WTC11 (cell line): ENCODE measurements around the gene MCF2L. TPM values are rescaled to one million over a fixed set of nuclear protein-coding genes. Genes with fewer than 3 reads are reported as not detected.
A peak's percentile ranks its signal among the peaks of the same experiment; 100 is the strongest.

ENCODE experiments used
- ATAC-seq: fragments of 200-7000 bp; cut with Tn5 transposase; 2 replicates; pipeline ENCODE4 v1.10.0; 2021; ENCODE audit warnings: mild to moderate bottlenecking, moderate library complexity
- CTCF ChIA-PET: fragments of 300-600 bp; sonication (Branson Sonifier 250); formaldehyde crosslinking; loops from one replicate; lab custom pipeline; 2021; ENCODE audit warnings: antibody characterized with exemption; lab: Charles Lee
- POLR2A ChIA-PET: fragments of 350-600 bp; sonication (Branson Sonifier 250); formaldehyde crosslinking; loops from one replicate; lab custom pipeline; 2021; ENCODE audit warnings: antibody characterized with exemption; lab: Charles Lee
- DNase-seq: peaks from one replicate; pipeline ENCODE4 v3.0.0; 2021; ENCODE audit warnings: low spot score
- H3K27ac Mint-ChIP-seq: 2 replicates; pipeline ENCODE4 v1.8.0; 2021; ENCODE audit warnings: mixed read lengths
- H3K27me3 Mint-ChIP-seq: 2 replicates; pipeline ENCODE4 v1.8.0; 2021; ENCODE audit warnings: low read depth, mild to moderate bottlenecking, moderate library complexity, mixed read lengths
- H3K36me3 Mint-ChIP-seq: 2 replicates; pipeline ENCODE4 v1.8.0; 2021; ENCODE audit warnings: mixed read lengths
- H3K4me1 Mint-ChIP-seq: 2 replicates; pipeline ENCODE4 v1.8.0; 2022; ENCODE audit warnings: mixed read lengths
- H3K4me3 Mint-ChIP-seq: 2 replicates; pipeline ENCODE4 v1.8.0; 2021; ENCODE audit warnings: mild to moderate bottlenecking, moderate library complexity, mixed read lengths
- H3K9me3 Mint-ChIP-seq: 2 replicates; pipeline ENCODE4 v1.8.0; 2021; ENCODE audit warnings: mixed read lengths
- CREB1 ChIP-seq: sonication (generic); formaldehyde crosslinking; IDR thresholded peaks from 2 replicates; pipeline ENCODE4 v1.8.0; 2023; ENCODE audit warnings: mild to moderate bottlenecking, missing genetic modification reagents
- CREM ChIP-seq: sonication (generic); formaldehyde crosslinking; IDR thresholded peaks from 2 replicates; pipeline ENCODE4 v1.8.1; 2022; ENCODE audit warnings: mild to moderate bottlenecking, missing genetic modification reagents, moderate library complexity
- GABPB1 ChIP-seq: sonication (generic); formaldehyde crosslinking; IDR thresholded peaks from 2 replicates; pipeline ENCODE4 v1.8.1; 2023; ENCODE audit warnings: mild to moderate bottlenecking, missing genetic modification reagents
- RELA ChIP-seq: sonication (generic); formaldehyde crosslinking; IDR thresholded peaks from 2 replicates; pipeline ENCODE4 v1.8.1; 2022; ENCODE audit warnings: missing genetic modification reagents, mild to moderate bottlenecking, borderline replicate concordance
- TP53 ChIP-seq: sonication (generic); formaldehyde crosslinking; IDR thresholded peaks from 2 replicates; pipeline ENCODE4 v1.8.1; 2023; ENCODE audit warnings: mild to moderate bottlenecking, missing genetic modification reagents
- ZBTB21 ChIP-seq: sonication (generic); formaldehyde crosslinking; IDR thresholded peaks from 2 replicates; pipeline ENCODE4 v1.8.1; 2023; ENCODE audit warnings: mild to moderate bottlenecking, missing genetic modification reagents, borderline replicate concordance
- total RNA-seq: library from RNA; stranded (reverse); gene quantifications from 3 replicates; pipeline ENCODE4 v1.2.3, GENCODE V29; 2021
- TF ChIP-seq, protein P1 (sequence below): sonication (generic); formaldehyde crosslinking; IDR thresholded peaks from 2 replicates; pipeline ENCODE4 v1.8.0; 2022; ENCODE audit warnings: mild to moderate bottlenecking, missing genetic modification reagents
- TF ChIP-seq, protein P2 (sequence below): sonication (generic); formaldehyde crosslinking; IDR thresholded peaks from 2 replicates; pipeline ENCODE4 v1.8.1; 2023; ENCODE audit warnings: mild to moderate bottlenecking, moderate library complexity, missing genetic modification reagents
- TF ChIP-seq, protein P3 (sequence below): sonication (generic); formaldehyde crosslinking; IDR thresholded peaks from 2 replicates; pipeline ENCODE4 v1.8.0; 2022; ENCODE audit warnings: mild to moderate bottlenecking, missing genetic modification reagents
- TF ChIP-seq, protein P4 (sequence below): fragments of 200-600 bp; IDR thresholded peaks from 2 replicates; pipeline ENCODE4 v1.8.0; 2022; ENCODE audit warnings: antibody characterized with exemption
- TF ChIP-seq, protein P5 (sequence below): sonication (generic); formaldehyde crosslinking; IDR thresholded peaks from 2 replicates; pipeline ENCODE4 v1.8.1; 2022; ENCODE audit warnings: missing genetic modification reagents, borderline replicate concordance
- TF ChIP-seq, protein P6 (sequence below): sonication (generic); formaldehyde crosslinking; IDR thresholded peaks from 2 replicates; pipeline ENCODE4 v1.8.1; 2023; ENCODE audit warnings: mild to moderate bottlenecking, missing genetic modification reagents, moderate library complexity

Gene MCF2L
- total RNA-seq, 1 experiment from 2014 or later, result 34.8 TPM

DNA sequence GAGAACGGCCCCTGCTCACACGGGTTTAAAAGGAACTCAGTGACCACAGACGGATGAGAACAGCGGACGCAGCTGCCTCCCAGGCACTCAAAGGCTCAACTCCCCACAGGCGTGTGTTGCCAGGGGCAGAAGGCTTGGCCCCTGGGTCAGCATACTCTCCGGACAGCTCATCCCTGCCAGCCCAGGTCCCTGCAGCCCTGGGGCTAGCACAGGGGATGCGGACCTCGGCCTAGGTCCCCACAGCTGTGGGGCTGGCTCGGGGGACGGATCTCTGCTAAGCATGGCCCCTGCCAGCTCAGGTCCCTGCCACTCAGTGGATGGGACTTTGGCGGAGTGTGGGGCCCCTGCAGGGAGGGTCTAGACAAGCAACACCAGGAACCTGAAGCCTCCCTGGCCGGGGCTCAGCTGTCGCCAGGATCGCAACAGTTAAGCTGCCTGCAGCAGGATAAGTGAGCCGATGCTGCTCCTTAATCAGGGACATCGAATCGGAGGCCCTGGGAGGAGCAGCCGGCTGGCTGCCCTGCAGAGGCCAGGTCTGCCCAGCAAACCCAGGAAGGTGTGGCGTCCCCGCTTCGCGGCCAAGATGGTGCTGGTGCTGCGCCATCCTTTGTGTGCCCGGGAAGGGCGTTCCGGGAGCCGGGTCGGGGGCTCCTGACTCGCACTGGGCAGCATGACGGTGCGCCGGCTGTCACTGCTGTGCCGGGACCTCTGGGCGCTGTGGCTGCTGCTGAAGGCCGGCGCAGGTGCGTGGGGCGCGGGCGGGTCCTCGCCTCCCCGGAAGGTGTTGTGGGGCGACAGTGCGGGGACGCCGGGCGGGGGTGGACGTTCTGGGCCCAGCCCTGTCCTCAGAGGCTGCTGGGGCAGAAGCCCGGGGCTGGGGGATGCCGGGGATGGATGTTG is 32.5 kb downstream of the MCF2L start:
- DNase-seq (no peak), ATAC-seq (peak; percentile 31)
- 0 out of 2 replicates have a peak, but pooled peaks have one; percentile 16 for TF ChIP-seq GABPB1
- TF ChIP-seq, protein P1, sequence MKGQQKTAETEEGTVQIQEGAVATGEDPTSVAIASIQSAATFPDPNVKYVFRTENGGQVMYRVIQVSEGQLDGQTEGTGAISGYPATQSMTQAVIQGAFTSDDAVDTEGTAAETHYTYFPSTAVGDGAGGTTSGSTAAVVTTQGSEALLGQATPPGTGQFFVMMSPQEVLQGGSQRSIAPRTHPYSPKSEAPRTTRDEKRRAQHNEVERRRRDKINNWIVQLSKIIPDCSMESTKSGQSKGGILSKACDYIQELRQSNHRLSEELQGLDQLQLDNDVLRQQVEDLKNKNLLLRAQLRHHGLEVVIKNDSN (CRISPR knock-in tag), result no peak
- TF ChIP-seq, protein P2, sequence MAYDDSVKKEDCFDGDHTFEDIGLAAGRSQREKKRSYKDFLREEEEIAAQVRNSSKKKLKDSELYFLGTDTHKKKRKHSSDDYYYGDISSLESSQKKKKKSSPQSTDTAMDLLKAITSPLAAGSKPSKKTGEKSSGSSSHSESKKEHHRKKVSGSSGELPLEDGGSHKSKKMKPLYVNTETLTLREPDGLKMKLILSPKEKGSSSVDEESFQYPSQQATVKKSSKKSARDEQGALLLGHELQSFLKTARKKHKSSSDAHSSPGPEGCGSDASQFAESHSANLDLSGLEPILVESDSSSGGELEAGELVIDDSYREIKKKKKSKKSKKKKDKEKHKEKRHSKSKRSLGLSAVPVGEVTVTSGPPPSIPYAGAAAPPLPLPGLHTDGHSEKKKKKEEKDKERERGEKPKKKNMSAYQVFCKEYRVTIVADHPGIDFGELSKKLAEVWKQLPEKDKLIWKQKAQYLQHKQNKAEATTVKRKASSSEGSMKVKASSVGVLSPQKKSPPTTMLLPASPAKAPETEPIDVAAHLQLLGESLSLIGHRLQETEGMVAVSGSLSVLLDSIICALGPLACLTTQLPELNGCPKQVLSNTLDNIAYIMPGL (CRISPR knock-in tag), result 0 out of 2 replicates have a peak, but pooled peaks have one; percentile 19
- TF ChIP-seq, protein P3, sequence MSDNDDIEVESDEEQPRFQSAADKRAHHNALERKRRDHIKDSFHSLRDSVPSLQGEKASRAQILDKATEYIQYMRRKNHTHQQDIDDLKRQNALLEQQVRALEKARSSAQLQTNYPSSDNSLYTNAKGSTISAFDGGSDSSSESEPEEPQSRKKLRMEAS, result no peak
- 0 out of 2 replicates have a peak, but pooled peaks cover 3% of the 10 kb centered on the region for H3K36me3 Mint-ChIP-seq
- POLR2A ChIA-PET, result no interaction called here
- CTCF ChIA-PET, result interaction anchor here (1.0 to 3.1 kb wide), 8 partner anchors 16 to 108 kb away, joined by 3 to 15 read pairs (median 7); partner anchors contain the start of gene MCF2L
- H3K27me3 Mint-ChIP-seq, result no peaks in the 10 kb centered on the region
- peaks cover 2% of the 10 kb centered on the region; the same call in 1 of the 2 replicates for H3K4me1 Mint-ChIP-seq
- peaks cover 8% of the 10 kb centered on the region for H3K9me3 Mint-ChIP-seq
- H3K27ac Mint-ChIP-seq, result peak overlapping the region; percentile 27; the same call in 1 of the 2 replicates
- H3K4me3 Mint-ChIP-seq, result no peak overlapping the region

DNA sequence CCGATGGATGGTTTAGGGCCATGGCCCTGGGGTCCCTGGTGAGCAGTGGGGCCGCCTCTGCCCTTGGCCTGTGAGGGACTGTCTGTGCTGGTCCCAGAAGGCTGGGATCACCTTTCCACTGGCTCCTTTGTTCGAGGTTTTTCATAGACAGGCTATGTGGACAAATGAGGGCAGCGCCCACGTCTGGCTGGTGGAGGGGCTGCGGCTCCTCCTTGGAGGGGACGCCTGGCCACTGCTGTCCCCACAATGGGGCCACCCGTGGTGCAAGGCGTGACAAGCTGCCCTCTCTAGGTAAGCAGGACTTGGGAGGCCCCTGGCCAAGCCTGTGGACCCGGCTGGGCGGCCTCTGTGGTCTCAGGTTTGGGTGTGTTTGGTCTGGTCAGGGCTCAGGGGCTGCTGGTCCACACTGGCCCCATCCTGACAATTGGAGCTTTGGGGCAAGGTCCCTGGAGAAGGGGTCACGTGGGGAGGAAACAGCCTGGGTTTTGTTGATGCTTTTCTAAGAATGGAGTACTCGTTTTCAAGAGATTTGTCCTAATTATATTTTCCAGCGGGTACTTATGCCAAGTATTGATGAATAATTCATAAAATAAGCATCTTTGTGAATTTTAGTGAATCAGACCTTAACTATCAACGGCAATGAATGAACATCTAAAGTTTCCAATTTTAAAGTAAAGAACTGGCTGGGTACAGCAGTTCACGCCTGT is 33.3 kb downstream of the MCF2L start:
- ATAC-seq, result peak; percentile 79
- ChIA-PET CTCF (interaction anchor here (0.6 to 3.1 kb wide), 11 partner anchors 17 to 256 kb away, joined by 3 to 15 read pairs (median 4); partner anchors contain the start of gene MCF2L), POLR2A (no interaction called here)
- Mint-ChIP-seq H3K9me3 (peaks cover 8% of the 10 kb centered on the region), H3K27me3 (no peaks in the 10 kb centered on the region), H3K36me3 (0 out of 2 replicates have a peak, but pooled peaks cover 3% of the 10 kb centered on the region), H3K27ac (no peak overlapping the region), H3K4me3 (no peak overlapping the region), H3K4me1 (peaks cover 2% of the 10 kb centered on the region; the same call in 1 of the 2 replicates)
- TF ChIP-seq ZBTB21 (CRISPR knock-in tag), result no peak
- TF ChIP-seq TP53, result no peak
- TF ChIP-seq, protein P4, sequence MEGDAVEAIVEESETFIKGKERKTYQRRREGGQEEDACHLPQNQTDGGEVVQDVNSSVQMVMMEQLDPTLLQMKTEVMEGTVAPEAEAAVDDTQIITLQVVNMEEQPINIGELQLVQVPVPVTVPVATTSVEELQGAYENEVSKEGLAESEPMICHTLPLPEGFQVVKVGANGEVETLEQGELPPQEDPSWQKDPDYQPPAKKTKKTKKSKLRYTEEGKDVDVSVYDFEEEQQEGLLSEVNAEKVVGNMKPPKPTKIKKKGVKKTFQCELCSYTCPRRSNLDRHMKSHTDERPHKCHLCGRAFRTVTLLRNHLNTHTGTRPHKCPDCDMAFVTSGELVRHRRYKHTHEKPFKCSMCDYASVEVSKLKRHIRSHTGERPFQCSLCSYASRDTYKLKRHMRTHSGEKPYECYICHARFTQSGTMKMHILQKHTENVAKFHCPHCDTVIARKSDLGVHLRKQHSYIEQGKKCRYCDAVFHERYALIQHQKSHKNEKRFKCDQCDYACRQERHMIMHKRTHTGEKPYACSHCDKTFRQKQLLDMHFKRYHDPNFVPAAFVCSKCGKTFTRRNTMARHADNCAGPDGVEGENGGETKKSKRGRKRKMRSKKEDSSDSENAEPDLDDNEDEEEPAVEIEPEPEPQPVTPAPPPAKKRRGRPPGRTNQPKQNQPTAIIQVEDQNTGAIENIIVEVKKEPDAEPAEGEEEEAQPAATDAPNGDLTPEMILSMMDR, result peak; percentile 34; the same call in 1 of the 2 replicates
- no peak for TF ChIP-seq CREM
- TF ChIP-seq RELA (CRISPR knock-in tag), result no peak
- TF ChIP-seq, protein P5, sequence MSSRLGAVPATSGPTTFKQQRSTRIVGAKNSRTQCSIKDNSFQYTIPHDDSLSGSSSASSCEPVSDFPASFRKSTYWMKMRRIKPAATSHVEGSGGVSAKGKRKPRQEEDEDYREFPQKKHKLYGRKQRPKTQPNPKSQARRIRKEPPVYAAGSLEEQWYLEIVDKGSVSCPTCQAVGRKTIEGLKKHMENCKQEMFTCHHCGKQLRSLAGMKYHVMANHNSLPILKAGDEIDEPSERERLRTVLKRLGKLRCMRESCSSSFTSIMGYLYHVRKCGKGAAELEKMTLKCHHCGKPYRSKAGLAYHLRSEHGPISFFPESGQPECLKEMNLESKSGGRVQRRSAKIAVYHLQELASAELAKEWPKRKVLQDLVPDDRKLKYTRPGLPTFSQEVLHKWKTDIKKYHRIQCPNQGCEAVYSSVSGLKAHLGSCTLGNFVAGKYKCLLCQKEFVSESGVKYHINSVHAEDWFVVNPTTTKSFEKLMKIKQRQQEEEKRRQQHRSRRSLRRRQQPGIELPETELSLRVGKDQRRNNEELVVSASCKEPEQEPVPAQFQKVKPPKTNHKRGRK, result no peak
- TF ChIP-seq CREB1 (CRISPR knock-in tag), result no peak
- peak; percentile 79 for DNase-seq

DNA sequence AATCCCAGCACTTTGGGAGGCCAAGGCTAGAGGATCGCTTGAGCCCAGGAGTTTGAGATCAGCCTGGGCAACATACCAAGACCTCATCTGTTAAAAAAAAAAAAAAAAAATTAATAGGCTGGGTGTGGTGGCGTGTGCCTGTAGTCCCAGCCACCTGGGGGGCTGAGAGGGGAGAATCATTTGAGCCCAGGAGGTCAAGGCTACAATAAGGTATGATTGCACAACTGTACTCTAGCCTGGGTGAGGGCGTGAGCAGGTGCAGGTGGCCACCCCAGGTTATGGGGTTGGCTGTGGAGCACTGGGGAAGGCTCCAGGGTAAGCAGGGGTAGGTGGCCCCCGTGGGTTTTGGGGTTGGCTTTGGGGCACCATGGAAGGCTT is 33.9 kb downstream of the MCF2L start:
- H3K4me3 Mint-ChIP-seq, result no peak overlapping the region
- H3K27me3 Mint-ChIP-seq, result no peaks in the 10 kb centered on the region
- no peak overlapping the region for H3K27ac Mint-ChIP-seq
- ATAC-seq, result no peak
- H3K9me3 Mint-ChIP-seq, result peaks cover 8% of the 10 kb centered on the region
- H3K36me3 Mint-ChIP-seq, result 0 out of 2 replicates have a peak, but pooled peaks cover 3% of the 10 kb centered on the region
- CTCF ChIA-PET, result interaction anchor here (0.6 to 3.1 kb wide), 11 partner anchors 18 to 257 kb away, joined by 3 to 15 read pairs (median 4); partner anchors contain the start of gene MCF2L
- no peak for DNase-seq
- POLR2A ChIA-PET, result no interaction called here
- H3K4me1 Mint-ChIP-seq, result peaks cover 2% of the 10 kb centered on the region; the same call in 1 of the 2 replicates
- TF ChIP-seq, protein P4, result no peak
- TF ChIP-seq, protein P1 (CRISPR knock-in tag), result no peak
- TF ChIP-seq, protein P6, sequence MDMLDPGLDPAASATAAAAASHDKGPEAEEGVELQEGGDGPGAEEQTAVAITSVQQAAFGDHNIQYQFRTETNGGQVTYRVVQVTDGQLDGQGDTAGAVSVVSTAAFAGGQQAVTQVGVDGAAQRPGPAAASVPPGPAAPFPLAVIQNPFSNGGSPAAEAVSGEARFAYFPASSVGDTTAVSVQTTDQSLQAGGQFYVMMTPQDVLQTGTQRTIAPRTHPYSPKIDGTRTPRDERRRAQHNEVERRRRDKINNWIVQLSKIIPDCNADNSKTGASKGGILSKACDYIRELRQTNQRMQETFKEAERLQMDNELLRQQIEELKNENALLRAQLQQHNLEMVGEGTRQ (CRISPR knock-in tag), result no peak
